HG03175 (cell line): ENCODE results near the gene FN3KRP.
"Not testable (repeated sequence)": the region's sequence is repeated elsewhere in the genome, so short reads cannot be mapped to it uniquely, and the experiment has no call there.

Experiments
- ATAC-seq: cut with Tn5 transposase; IDR thresholded peaks from one replicate; pipeline ENCODE4 v1.9.1; 2021; ENCODE audit warnings: mild to moderate bottlenecking, moderate library complexity; ENCODE audit not compliant: unreplicated experiment

FN3KRP gene

DNA sequence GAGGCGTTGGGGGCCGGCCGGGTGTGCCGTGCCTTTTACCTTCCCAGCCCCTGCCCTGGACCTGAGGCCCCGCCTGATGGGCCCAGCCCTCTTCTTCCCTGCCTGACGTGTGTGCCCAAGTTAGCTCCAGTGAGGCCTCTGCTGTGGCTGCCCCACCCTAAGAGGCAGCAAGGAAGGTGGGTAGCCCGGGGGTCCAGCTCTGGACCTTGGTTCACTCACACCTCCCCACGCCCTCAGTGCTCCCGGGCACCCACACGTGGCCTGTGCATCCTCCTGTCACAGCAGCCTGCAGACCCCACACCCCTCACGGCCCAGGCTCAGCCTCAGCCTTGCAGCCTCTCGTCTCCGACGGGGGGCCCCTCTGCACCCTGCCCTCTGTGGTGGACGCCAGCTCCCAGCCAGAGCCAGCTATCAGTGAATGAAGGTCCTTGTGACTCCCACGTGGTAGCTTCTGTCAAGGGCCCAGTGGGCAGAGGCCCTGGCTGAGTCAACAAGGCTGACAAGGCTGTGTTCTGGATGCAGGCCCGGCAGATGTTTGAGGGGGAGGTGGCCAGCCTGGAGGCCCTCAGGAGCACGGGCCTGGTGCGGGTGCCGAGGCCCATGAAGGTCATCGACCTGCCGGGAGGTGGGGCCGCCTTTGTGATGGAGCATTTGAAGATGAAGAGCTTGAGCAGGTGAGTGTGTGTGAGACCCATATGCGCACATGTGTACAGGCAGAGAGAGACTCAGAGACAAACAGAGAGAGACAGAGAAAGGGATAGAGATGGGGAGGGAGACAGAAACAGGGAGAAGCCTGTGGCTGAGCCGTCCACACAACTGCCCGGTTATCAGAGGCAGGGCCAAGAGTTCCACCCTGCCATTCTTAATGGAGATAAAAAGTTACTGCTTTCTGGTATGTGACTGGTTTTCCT, 21.7 kb downstream of the FN3KRP start:
- no peak for ATAC-seq

DNA sequence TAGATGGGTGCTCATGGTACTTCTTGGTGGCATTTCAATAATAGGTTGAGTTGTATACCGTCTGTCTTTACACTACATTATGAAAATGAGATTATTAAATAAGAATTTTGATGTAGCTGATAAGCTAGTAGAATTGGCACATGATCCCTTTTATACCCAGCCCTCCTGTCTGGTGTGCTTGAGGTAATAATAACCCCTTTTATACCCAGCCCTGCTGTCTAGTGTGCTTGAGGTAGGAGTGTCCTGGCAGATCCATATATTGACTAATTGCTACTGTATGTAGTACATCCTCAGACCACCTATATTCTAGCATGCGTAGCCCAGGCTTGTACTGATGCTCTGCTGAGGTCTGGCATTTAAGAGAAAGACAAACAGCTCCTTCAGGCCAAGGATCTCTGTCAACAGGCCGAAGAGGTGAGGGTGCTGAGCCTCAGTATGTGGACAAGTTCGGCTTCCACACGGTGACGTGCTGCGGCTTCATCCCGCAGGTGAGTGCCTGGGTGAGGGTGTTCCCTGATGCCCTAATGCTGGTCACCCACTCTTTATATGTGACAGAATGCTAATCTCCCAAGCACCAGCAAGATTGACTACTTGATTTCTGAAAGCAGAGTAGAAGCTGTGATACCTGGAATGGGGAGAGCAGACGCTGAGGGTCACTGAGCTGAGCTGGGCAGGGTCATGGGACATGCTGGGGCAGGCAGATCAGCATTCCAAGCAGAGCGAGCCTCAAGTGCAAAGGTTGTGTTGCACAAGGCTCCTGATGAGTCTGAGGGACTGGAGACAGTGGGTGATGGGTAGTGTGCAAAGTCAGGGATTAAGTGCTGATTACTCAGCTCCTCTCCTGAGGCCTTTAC, 24.6 kb downstream of the FN3KRP start:
- ATAC-seq = no peak

DNA sequence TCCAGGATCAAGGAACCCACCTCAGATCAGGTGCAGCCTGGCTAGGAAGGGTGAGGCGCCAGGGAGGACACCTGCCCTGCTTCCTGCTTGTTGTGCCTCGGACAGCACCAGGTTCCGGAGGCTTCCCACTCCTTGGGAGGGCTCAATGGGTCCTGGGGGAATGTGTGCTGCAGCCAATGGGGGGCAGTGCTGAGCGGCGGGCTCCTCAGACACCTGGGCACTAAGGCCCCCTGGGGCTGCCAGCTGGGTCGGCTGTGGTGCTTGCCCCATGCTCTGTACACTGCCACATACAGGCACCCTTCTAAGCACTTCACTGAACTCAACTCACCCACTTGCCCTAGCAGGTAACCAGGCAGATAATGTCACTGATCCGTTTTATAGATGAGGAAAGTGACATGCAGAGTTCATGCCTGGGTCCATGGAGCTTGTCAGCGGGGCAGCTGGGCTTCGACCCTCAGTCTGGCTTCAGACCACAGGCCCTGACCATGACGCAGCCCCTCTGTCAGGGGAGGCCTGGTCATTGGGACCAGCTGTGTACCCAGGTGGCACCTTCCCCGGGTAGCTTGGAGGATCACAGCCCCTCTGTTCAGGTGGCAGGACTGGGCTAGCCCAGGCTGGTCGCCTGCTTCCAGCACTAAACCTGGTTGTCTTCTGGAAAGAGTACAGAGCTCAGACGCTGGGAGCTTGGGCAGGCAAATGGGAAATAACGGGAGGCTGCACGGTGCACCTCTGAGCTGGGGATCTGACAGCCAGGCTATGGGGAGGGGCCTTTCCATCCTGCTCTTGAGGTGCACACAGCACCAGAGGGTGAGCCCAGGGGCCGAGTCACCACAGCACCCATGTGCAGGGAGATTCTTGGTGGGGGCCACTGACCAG, 27.1 kb downstream of the FN3KRP start:
- ATAC-seq = no peak

DNA sequence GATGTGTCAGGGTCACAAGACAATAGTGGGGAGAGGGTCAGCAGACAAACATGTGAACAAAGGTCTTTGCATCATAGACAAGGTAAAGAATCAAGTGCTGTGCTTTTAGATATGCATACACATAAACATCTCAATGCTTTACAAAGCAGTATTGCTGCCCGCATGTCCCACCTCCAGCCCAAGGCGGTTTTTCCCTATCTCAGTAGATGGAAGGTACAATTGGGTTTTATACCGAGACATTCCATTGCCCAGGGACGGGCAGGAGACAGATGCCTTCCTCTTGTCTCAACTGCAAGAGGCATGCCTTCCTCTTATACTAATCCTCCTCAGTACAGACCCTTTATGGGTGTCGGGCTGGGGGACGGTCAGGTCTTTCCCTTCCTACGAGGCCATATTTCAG, 28.2 kb downstream of the FN3KRP start:
- ATAC-seq = not testable (repeated sequence)

DNA sequence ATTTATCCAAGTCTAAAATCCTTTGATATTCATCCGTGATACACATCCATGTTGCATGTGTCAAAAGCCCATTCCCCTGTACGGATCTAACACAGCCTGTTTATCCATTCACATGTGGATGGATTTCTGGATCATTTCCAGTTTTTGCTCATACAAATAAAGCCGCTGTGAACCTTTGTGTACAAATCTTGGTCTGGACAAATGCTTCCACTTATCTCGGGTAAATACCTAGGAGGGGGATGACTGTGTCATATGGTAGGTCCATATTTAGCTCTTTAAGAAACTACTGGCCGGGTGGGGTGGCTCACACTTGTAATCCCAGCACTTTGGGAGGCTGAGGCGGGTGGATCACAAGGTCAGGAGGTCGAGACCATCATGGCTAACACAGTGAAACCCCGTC, 29.0 kb downstream of the FN3KRP start:
- ATAC-seq = no peak

DNA sequence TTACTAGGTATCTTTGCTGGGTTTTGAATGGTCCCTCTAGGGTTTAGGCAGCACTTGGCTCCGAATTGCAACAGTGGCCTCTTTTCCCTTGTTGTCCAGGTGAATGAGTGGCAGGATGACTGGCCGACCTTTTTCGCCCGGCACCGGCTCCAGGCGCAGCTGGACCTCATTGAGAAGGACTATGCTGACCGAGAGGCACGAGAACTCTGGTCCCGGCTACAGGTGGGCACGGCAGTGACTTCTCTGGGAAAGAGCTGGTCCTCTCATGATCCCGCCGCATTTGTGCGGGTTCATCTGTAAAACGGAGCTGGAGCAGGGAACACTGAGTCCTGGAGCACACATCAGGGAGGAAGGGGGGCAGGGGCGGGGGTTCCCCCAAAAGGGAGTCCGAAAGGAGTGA, 32.2 kb downstream of the FN3KRP start:
- no peak for ATAC-seq

DNA sequence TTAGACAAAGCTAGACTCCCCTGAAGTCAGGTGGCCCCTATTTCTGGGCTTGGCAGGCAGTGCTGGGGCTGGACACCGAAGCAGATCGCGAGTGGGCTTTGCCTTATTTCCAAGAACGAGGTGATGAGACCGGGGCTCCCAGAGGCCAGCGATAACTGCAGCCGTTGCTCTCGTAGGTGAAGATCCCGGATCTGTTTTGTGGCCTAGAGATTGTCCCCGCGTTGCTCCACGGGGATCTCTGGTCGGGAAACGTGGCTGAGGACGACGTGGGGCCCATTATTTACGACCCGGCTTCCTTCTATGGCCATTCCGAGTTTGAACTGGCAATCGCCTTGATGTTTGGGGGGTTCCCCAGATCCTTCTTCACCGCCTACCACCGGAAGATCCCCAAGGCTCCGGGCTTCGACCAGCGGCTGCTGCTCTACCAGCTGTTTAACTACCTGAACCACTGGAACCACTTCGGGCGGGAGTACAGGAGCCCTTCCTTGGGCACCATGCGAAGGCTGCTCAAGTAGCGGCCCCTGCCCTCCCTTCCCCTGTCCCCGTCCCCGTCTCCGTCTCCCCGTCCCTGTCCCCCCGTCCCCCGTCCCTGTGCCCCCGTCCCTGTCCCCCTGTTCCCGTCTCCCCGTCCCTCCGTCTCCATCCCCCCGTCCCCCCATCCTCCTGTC, 33.9 kb downstream of the FN3KRP start:
- no peak for ATAC-seq

DNA sequence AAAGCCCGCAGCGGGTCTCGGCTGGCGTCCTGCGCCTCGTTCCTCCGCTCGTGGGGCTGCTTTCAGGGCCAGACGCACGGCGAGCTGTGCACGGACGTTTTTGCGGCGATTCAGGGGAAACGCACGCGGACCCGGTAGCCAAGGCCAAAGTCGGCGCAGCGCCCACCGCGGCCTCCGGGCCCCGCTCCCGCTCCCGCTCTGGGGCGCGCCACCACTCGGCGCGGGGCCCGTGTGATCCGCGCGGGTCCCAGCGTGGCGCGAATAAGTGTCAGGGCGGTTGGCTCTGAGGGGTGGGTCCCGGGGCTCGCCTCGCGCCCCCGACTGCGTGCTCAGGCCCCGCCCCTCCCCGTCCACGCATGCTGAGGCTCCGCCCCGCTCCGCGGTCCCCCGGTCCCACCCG, 34.7 kb downstream of the FN3KRP start:
- ATAC-seq = peak; percentile 36

DNA sequence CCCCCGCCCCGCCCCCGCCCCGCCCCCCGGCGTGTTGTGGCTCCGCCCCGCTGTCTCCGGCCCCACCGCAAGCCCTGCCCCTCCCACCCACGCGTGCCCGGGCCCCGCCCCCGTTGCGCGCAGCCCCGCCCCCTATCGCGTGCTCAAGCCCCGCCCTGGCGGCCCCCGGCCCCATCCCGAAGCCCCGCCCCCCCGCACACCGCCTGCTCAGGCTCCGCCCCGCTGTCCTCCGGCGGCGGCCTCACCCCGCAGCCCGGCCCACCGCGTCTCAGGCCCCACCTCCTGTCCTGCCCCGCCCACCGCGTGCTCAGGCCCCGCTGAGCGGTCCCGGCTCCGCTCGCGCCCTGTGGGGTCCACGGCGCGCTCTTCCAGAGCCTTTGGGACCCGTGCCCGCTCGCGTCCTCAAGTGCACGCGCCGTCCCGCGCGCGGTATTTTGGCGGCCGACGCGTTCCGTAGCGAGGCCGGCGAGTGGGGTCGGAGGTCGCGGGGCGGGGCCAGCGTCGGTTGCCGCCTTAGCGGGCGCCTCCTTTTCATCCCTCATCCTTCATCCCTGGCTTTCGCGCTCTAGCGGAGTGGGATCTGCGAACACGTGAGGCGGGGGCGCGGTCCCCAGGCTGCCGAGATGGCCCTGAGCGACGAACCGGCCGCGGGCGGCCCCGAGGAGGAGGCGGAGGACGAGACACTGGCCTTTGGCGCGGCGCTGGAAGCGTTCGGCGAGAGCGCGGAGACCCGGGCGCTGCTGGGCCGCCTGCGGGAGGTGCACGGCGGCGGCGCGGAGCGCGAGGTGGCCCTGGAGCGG, 35.3 kb downstream of the FN3KRP start, which contains the start of gene TBCD:
Gene TBCD (plus strand): TSS at position 495 of the 800 bp plus-strand sequence. CDS start 129 bp downstream, at position 624.
- ATAC-seq = peak; percentile 72

DNA sequence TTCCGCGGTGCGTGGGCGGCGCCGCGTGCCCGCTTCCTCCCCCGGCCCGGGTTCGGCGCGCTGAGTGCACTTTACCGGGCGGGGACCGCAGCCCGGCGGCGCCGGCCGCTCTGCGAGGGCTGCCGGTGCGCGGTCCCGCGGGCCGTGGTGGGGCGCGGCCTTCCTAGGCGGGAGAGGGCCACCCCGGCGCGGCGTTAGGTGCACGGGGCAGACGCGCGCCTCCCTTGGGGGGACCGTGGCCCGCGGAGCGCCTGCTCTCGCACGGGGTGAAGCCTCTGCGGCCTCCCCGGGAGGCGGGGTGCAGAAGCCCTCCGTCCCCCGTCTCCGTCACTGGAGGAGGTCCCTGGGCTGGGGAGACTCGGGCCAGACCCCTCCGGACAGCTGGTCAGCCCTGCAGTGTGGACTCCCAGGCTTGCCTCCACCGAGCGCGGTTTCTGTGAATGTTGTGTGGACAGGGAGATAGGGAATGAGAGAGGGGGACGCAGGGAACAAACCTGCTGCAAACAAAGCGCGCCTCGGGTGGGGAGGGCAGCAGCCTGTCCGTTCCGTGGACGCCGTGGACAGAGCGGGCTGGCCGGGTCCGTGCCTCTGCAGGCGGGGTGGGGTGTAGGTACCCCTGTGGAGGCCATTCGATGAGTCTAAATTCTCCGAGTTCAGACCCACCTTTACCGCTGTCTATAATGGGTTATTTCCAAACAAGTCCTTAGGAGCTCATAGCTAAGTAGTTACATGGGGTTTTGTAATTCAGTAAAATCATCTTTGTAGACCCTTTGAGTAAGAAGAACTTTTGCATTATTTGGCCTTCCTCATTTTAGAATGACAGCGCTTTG, 36.1 kb downstream of the FN3KRP start:
- peak; percentile 24 for ATAC-seq

DNA sequence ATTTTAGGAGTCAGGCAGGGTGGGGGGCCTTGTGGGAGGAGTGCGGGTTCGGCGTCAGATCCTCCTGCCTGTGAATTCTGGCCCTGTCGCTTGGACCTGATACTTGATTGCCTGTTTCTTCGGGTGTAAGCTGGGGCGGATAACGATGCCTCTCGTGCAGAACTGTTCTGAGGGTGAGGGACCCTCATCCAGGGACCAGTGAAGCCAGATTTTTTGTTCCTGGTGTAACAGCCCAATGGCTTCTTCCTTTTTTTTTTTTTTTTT, 36.6 kb downstream of the FN3KRP start:
- no peak for ATAC-seq

DNA sequence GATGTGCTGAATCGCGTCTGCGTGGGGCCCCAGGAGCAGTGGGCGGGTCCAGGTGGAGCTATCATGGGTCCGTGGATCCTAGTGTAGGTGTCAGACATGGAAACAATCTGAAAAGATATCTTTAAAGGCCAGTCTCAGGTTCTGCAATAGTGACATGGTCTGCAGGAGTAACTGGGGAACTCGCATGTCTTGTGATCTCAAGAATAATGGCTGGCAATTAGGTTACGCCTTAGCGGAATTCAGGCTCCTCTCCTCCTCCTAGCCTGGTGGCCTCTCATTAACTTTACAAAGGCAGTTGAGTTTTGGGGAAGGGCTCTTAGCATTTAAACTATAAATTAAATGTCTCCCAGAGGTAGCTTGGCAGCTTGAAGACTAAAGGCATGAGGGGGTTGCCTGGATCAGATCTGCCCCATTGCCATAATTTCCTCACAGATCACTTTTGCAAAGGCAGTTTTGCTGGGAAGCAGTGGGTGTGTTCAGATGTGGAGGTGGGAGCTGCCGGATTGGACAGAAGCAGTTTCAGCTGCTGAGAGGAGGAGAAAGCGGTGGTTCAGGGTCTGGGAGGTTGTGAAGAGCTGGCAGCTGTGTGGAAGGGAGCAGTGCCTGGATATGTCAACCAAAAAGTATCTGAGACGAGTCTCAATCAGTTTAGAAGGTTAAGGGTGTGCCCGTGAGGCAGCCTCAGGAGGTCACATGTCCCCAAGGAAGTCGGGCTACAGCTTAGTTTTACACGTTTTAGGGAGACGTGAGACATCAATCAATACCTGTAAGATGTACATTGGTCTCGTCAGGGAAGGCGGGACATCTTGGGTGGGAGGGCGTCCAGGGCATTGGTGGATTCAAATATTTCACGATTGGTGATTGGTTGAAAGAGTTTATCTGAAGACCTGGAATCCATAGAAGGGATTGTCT, 38.0 kb downstream of the FN3KRP start:
- ATAC-seq = no peak

DNA sequence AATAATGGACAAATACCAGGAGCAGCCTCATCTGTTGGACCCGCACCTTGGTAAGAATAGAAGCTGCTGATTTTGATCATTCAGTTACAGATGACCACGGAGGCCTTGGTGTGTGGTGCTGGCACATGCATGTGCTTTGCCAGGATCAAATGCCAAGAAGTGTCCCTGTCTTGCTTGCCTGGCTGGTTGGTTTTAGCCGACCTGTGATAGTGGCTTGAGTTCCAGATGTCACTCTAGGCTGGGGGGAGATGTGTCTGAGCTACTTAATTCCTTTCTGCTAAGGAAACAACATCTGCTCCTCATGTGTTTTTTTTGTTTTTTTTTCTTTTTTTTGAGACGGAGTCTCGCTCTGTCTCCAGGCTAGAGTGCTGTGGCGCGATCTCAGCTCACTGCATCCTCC, 39.7 kb downstream of the FN3KRP start:
- ATAC-seq = no peak

DNA sequence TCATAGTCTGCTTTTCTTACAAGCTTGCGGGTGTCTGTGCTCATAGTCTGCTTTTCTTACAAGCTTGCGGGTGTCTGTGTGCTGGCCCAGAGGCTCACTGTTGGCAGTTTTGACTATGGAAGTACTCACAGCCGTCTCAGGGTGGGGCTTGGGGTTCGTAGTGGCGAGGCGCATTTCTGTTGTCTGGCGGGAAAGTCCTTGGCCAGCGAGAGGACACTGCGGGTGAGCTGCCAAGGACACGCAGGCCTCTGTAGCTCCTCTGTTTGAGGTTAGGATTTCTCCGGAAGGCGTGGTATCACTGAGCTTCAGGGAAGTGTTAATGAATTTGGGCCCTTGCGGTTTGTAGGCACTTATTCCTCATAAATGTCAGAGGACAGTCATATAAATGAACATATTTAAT, 48.9 kb downstream of the FN3KRP start:
- ATAC-seq = no peak

DNA sequence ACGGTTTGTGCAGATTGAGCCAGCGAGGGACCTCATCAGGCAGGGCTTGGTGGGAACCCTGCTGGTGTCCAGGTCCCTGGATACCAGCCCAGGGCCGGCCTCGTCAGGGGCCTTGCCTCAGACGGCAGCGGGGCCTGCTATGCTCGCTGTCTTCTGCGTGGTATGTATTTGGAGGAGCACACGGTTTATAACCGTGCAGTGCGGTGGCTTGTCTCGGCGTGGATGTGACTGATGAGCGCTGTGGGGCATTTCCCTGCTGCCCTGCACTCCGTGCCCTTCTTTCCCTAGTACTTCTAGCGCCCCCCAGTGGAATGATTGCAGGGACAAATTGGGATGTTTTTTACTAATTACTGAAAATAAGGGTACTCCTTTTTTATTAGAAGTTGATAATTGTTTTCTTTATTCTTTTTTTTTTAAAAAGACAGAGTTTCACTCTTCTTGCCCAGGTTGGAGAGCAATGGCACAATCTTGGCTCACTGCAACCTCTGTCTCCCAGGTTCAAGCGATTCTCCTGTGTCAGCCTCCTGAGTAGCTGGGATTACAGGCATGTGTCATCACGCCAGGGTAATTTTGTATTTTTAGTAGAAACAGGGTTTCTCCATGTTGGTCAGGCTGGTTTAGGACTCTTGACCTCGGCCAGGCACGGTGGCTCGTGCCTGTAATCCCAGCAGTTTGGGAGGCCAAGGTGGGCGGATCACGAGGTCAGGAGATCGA, 50.7 kb downstream of the FN3KRP start:
- ATAC-seq = no peak

DNA sequence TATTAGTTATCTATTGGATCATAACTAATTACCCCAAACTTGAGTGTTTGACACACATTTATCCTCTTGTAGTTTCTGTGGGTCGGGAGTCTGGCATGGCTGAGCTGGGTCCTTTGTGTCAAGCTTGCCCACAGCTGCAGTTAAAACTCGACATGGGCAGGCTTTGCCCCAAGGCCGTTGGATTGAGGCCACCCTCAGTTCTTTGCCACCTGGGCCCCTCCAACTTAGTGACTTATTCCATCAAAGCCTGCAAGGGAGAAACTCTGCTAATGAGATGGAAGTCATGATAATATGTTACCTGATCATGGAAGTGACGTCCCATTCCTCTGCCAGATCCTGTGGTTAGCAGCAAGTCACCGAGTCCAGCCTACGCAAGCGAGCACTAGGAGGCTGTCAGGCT, 52.5 kb downstream of the FN3KRP start:
- no peak for ATAC-seq

DNA sequence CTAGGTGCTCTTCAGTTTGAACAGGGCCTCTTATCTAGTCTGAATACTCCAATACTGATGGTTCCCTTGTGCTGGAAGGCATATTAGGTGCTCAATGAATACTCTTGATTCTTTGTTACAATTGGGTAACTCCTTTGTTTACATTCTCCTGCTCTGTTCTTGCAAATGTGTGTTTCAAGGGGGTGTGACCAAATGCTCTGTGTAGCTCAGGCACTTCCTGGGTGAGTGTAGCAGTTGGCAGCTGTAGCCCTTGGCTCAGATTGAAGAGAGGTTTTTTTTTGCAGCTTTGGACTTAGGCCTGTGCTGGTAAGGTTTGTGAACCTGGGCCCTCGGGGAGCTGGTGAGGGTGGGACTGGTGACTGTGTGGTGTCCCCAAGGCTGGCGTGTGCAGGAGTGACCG, 55.5 kb downstream of the FN3KRP start:
- ATAC-seq = no peak
